ENCODE results near the gene NRF1. TPM values are rescaled to one million over a fixed set of nuclear protein-coding genes. Genes with fewer than 3 reads are reported as not detected.

Gene NRF1
- total RNA-seq, 1 donor, result 14.0 TPM

DNA sequence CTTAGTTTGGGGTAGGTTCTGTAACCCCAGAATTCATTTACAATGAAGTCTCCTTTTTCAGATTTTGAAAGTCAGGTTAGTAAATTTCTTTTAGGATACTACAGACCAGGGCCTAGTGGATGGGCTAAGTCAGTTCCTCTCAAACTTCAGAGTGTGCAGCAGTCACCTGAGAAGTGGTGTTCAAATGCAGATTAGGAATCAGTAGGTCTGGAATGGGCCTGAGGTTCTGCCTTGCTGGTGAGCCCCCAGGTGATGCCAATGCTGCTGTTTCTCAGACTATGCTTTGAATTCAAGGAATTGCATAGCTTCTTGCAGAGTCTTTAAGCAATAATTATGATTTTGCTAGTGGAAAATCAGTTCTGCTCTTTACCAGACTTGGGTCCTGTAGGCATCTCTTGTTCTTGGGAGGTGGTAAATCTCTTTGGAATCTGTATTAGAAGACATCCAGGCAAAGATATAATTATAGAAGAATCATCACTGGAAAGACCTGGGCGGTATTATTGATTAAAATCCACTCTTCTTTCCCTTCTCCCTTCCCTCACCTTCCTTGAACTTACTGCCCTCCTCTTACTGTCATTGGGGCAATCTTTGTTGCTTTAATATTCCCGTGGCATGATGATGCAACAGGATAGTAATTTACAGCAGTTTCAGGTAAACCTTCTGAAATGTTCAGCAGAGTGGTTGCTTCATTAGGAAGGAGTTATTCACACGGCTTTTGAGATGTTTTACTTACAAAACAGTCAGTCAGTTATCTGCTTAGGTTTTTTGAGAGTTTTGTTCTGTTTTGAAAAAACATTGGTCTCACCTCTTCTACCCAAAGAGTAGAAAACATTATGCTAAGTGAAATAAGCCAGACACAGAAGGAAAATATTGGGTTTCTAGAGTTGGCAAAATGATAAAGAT, 87.2 kb downstream of the NRF1 start:
- no peak for DNase-seq (ENCODE audit: low read depth)
- TF ChIP-seq, protein P1, sequence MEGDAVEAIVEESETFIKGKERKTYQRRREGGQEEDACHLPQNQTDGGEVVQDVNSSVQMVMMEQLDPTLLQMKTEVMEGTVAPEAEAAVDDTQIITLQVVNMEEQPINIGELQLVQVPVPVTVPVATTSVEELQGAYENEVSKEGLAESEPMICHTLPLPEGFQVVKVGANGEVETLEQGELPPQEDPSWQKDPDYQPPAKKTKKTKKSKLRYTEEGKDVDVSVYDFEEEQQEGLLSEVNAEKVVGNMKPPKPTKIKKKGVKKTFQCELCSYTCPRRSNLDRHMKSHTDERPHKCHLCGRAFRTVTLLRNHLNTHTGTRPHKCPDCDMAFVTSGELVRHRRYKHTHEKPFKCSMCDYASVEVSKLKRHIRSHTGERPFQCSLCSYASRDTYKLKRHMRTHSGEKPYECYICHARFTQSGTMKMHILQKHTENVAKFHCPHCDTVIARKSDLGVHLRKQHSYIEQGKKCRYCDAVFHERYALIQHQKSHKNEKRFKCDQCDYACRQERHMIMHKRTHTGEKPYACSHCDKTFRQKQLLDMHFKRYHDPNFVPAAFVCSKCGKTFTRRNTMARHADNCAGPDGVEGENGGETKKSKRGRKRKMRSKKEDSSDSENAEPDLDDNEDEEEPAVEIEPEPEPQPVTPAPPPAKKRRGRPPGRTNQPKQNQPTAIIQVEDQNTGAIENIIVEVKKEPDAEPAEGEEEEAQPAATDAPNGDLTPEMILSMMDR (IDR thresholded peaks at IDR 0.05; ENCODE audit: insufficient read depth, low read length), result no peak
- no peak overlapping the region for H3K4me3 ChIP-seq (ENCODE audit: low read depth, low read length)

GRCh38 chr7:129702316-129702715, 90.8 kb downstream of the NRF1 start:
- TF ChIP-seq, protein P1 (IDR thresholded peaks at IDR 0.05; ENCODE audit: insufficient read depth, low read length), result no peak
- DNase-seq (ENCODE audit: low read depth), result peak; percentile 82
- H3K4me3 ChIP-seq (ENCODE audit: low read depth, low read length), result no peak overlapping the region

- peak; percentile 22 for DNase-seq (ENCODE audit: low read depth)
- no peak overlapping the region for H3K4me3 ChIP-seq (ENCODE audit: low read depth, low read length)
- TF ChIP-seq, protein P1 (IDR thresholded peaks at IDR 0.05; ENCODE audit: insufficient read depth, low read length), result no peak
Observed at GRCh38 chr7:129702761-129703338, 91.3 kb downstream of the NRF1 start.

DNA sequence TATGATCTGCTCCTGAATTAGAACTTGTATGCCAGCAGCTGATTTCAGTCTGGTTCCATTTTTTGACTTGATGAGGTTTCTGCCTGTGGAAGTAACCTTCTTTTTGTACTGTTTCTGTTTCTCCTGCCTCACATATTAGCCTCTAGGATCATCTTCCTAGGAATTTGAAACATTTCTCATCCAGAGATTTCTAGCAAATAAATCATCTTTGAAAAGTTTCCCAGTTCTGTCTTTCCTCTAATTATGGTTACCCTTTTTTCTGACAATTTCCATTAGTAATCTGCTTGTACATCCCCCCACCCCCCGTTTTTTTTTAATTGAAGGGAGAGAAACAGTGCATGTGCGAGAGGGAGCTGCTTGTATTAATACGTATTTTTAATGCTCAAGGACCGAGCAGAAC, 92.2 kb downstream of the NRF1 start:
- TF ChIP-seq, protein P1 (IDR thresholded peaks at IDR 0.05; ENCODE audit: insufficient read depth, low read length), result no peak
- no peak for DNase-seq (ENCODE audit: low read depth)
- no peak overlapping the region for H3K4me3 ChIP-seq (ENCODE audit: low read depth, low read length)

DNA sequence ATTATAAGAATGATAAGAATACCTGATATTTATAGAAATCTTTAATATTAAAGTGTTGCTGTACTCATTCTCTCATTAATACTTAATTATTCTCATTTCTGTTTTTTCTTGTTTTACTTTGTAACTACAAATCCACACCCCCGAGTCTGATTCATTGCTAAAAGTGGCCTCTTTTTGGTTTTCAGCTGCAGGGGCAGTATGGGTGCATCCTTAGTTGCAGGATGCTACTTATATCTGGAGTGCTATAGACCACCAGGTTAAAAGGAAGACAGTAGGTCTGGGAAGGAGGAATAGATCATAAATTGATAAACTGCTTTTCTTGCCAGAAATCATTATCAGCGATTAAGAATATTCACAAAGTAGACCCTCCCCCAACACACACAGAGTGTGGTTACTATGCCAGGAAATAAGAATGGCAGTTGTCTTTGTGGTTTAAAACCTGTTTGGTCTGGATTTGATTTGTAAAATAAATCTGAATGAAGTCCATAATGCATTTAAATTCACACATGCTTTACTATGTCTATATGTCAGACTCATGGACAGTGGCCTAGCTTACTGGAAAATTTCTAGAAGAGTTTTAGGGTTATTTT, 96.5 kb downstream of the NRF1 start:
- no peak overlapping the region for H3K4me3 ChIP-seq (ENCODE audit: low read depth, low read length)
- DNase-seq (ENCODE audit: low read depth), result no peak
- TF ChIP-seq, protein P1 (IDR thresholded peaks at IDR 0.05; ENCODE audit: insufficient read depth, low read length), result no peak

DNA sequence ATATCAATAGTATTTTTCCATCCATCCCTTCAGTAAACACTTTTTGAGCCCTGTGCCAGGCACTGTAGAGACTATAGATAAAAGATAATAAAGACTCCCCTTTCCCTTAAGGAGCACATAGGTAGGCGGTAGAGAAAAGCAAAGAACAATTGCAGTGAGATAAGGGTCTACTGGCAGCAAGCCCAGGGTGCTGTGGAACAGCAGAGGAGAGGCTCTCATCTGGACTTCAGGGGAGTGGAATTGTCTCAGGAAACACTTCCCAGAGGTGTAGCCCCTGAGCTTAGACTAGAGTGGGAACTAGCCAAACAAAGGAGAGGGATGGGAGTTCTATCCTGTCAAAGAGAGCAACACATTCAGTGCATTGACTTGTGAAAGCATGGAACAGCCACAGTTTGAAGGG, 102.0 kb downstream of the NRF1 start:
- TF ChIP-seq, protein P1 (IDR thresholded peaks at IDR 0.05; ENCODE audit: insufficient read depth, low read length), result no peak
- H3K4me3 ChIP-seq (ENCODE audit: low read depth, low read length), result no peak overlapping the region
- DNase-seq (ENCODE audit: low read depth), result peak; percentile 22
